Activated CD8-positive, alpha-beta memory T cell treated with anti-CD3 and anti-CD28 coated beads, Interleukin-2, amount 50 U/mL, for 1 hour (primary cell): Measurements from ENCODE around the gene ABCD1.
"Not testable (repeated sequence)": the region's sequence is repeated elsewhere in the genome, so short reads cannot be mapped to it uniquely, and the experiment has no call there.

Experiments
- DNase-seq: peaks from one replicate; pipeline ENCODE4 v3.0.0-alpha.2; 2020; ENCODE audit errors: extremely low read depth

The ABCD1 gene

DNA sequence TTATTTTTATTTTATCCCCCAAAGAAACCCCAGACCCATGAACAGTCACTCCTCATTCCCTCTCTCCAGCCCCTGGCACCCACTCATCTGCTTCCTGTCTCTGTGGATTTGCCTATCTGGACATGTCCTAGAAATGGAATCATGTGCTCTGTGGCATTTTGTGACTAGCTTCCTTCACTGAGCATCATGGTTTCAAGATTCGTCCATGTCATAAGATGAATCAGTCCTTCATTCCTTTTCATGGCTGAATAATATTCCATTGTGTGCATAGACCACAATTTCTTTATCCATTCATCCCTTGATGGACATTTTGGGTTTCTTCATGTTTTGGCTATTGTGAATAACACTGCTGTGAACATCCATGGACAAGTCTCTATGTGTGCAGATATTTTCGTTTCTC is 10.2 kb downstream of the ABCD1 start:
- DNase-seq, result no peak

DNA sequence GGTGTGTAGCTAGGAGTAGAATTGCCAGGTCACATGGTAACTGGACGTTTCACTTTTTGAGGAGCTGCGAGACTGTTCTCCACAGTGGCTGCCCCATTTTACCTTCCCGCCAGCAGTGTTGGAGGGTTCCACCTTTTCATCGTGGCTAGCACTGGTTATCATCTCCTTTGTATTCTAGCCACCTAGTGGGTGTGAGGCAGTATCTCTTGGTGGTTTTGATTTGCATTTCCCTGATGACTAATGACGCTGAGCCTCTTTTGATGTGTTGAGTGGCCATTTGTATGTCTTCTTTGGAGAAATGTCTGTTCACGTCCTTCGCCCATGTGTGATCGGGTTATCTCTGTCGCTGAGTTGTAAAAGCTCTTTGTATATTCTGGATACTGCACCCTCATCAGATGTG is 10.6 kb downstream of the ABCD1 start:
- no peak for DNase-seq

DNA sequence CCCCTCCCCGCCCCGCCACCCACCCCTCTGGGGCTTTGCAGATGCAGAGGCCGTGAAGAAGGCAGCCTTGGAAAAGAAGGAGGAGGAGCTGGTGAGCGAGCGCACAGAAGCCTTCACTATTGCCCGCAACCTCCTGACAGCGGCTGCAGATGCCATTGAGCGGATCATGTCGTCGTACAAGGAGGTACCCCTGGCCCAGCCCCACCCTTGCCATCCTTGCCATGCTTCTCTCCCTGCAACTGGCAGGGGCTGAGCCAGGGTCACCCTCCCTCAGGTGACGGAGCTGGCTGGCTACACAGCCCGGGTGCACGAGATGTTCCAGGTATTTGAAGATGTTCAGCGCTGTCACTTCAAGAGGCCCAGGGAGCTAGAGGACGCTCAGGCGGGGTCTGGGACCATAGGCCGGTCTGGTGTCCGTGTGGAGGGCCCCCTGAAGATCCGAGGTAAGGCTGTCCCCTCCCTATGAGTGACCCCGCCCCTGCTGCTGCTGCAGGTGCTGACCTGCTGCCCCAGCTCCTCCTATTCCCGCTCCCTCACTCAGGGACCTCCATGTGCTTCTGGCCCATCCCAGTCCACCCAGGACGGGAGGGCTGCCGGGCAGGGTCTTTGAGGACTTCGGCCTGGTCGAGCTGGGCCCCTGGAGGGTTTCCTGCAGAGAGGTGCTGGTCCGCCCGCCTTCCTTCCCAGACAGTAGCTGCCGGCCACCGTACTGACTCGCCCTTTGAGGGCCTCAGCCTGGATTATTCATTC is 11.6 kb downstream of the ABCD1 start:
- DNase-seq, result no peak

DNA sequence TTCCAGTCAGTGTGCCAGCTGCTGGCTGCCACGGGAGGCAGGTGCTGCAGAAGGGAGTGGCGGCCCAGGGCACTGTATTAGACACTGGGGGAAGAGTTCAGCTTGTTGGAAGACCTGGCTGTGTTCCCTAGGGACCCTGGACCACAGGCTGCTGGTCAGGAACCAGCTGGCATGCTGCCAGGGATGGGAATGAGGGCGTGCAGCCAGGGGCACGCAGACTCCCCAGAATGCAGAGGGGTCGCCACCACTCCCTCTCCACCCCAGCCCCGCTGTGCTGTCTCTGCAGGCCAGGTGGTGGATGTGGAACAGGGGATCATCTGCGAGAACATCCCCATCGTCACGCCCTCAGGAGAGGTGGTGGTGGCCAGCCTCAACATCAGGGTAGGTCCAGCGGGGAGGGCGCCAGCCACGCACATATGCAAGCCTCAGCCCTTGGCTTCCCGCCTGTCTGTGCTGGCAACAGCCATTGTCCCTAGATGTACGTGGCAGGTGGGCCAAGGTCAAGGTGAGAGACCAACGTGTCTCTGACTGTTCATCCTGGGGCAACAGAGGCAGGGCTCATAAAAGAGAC is 12.3 kb downstream of the ABCD1 start:
- no peak for DNase-seq

DNA sequence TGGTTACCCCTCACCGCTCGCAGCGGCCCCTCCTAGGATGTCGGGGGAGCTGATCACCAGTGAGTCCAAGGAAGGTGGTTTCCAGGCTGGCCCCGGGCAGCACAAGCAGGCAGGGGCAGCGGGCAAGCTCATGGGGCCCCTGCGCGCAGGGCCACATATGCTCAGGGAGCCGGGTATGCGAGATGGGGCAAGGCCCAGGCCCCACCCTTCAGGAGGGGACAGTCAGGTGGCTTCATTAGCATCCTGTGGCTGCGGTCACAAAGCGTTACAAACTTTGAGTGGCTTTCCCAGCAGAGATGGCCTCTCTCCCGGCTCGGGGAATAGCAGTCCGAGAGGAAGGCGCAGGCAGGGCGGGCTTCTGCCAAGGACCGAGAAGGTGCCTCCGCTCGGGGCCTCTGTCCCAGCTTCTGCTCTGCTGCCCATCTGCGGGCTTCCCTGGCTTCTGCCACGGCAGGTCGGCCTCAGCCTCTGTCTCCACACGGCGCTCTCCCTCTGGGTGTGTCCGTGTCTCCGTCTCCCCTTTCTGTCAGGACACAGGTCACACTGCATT is 13.5 kb downstream of the ABCD1 start:
- no peak for DNase-seq

DNA sequence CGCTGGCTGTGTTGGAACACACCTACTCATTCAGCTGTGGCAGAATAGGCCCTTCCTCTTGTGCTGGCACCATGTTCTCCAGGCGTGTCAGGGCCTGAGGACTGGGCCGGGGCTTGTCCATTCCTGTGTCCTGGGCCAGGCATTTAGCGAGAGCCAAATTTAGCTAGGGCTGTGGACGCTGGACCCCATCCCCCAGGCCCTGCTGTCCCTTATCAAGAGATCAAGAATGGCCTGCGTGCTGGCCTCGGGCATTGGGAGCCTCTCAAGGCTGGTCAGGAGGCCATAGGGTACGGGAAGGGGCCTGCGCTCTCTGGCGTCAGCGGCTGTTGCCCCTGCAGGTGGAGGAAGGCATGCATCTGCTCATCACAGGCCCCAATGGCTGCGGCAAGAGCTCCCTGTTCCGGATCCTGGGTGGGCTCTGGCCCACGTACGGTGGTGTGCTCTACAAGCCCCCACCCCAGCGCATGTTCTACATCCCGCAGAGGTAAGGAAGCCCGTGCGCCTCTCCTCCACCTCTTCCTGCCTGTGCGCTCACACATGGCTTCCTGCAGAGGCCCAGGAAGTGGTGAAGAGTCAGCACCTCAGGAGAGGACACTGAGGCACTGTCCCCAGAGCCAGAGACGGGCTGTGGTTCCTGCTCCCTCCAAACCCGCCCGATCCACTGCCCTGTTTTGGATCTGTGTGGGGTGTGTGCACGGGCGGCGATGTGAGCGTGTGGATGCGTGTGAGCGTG is 15.3 kb downstream of the ABCD1 start:
- DNase-seq, result no peak

DNA sequence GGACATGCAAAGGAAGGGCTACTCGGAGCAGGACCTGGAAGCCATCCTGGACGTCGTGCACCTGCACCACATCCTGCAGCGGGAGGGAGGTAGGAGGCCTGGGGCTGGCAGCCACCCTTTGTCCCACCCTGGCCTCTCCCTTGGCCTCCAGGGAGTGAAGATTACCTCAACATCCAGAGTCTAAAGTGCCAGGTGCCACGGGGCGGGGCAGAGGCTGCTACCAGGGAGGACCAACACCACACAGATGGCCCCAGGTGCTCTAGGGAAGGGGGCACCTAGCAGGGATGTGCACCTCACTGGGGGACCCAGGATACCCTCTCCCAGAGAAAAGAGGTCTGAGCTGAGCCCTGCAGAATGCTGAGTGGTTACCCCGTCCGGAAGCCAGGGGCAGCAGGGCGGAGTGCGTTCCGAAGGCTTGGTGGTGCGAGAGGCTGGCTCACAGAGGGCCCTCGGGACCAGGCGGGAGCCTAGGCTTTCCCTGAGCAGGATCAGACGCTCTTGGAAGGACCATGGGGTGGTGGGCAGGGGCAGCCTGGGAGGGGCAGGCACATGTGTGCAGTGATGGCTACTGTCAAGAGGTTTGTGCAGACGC is 16.1 kb downstream of the ABCD1 start:
- no peak for DNase-seq

DNA sequence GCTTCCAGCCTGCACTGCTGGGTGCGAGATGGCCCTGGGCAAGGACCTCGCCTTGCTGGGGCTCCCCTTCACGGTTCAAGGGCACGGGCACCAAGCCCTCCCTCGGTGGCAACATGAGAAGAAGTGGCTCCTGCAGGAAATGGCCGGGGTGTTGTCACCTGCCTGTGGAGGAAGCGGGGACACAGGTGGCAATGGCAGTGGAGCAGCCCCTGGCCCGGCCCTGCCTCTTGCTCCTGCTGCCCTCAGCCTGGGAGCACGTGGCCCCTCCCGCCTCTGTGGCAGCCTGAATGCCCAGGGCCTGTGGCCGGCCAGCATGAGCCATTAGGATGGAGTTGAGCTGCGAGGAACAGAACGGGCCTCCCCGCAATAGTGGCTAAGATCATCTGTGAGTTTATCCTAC is 16.8 kb downstream of the ABCD1 start:
- no peak for DNase-seq

DNA sequence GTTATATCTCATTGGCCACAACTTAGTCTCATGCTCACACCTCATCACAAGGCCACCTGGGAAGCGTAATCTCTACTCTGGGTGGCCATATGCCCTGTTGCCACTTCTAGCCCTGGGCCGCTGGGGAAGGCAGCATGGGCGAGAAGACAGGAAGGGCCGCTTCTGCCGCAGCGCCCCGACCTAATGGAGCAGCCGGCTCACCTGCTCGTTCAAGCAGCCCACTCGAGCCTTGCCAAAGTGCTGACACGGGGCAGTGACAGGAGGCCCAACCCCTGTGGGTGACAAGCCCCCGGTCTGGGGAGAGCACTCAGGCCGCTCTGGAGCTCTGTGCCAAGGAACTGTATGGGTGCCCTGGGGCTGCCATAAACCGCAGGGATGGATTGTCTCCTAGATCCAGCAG is 17.5 kb downstream of the ABCD1 start:
- DNase-seq, result not testable (repeated sequence)

DNA sequence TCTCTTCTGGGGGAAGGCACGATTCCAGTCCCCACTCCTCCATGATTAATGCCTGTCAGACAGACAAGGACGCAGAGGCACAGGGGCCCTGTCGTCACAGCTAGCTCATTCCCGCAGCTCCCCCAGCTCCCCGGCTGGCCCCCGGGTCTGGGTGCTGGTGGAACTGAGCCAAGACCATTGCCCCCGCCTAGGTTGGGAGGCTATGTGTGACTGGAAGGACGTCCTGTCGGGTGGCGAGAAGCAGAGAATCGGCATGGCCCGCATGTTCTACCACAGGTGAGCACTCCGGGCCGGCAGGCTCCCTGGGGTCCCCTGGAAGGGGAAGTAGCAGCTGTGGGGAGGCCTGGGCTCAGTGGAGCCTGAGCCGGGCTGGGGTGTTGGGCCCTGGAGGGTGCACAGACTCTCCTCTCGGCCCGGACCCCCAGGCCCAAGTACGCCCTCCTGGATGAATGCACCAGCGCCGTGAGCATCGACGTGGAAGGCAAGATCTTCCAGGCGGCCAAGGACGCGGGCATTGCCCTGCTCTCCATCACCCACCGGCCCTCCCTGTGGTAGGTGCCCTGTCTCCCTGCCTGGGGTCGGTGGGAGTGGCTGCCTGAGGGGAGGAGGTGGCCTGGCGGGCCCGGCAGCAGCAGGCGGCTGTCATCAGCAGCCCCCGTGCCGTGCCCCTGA is 18.3 kb downstream of the ABCD1 start:
- DNase-seq, result not testable (repeated sequence)

DNA sequence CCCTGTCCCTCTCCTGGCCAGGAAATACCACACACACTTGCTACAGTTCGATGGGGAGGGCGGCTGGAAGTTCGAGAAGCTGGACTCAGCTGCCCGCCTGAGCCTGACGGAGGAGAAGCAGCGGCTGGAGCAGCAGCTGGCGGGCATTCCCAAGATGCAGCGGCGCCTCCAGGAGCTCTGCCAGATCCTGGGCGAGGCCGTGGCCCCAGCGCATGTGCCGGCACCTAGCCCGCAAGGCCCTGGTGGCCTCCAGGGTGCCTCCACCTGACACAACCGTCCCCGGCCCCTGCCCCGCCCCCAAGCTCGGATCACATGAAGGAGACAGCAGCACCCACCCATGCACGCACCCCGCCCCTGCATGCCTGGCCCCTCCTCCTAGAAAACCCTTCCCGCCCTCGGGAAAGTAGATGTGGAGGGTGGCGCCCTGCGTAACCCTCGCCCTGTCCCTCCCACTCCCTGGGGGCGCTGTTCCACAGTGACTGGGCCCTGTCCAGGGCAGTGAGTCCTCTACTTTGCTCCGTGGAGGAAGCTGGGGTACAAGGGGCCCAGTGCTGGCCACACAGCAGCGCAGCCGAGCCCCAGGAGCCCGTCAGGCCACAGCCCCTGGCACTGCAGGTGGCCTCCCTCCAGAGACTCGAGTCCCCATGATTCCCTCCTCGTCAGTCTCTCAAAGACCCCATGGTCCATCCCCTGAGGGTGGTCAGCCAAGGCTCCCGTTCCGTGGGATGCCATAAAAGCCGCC is 19.0 kb downstream of the ABCD1 start:
- not testable (repeated sequence) for DNase-seq

DNA sequence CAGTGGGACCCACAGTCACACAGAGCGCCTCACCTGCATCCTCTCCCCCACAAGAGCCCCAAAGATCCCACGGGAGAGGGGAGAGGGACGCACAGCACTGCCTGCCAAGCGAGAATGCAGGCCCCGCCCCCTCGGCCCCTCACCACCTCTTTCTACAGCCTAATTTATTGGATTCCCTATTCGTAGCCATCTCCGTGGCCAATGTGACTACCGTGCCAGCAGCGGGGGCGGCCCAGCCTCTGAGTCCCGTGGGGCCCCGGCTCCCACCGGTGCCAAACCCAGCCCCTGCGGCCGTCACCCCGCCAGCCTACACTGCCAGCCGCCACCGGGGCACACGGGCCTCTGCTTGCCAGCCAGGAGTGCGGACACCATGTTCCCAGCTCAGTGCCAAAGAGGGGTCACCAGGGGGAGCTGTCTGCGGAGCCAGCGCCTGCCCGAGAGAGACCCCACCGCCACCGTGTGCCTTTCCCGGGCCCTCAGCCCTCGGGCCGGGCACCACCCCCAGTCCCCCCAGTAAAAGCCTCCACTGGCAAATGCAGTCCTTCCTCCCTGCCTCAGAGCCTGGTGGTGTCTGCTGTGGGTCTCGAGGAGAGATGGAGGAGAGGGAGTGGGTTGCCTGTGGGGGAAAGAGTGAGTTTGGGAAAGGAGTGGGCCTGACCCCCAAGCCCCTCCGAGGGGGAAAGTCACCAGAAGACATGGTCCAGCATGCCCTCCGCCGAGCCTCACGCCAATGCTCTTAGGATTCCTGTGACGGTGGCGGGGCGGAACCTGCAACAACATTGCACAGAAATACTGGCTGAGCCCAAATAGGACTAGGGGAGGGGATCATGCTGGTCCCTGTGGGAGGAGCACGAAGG is 19.8 kb downstream of the ABCD1 start:
- DNase-seq, result no peak

DNA sequence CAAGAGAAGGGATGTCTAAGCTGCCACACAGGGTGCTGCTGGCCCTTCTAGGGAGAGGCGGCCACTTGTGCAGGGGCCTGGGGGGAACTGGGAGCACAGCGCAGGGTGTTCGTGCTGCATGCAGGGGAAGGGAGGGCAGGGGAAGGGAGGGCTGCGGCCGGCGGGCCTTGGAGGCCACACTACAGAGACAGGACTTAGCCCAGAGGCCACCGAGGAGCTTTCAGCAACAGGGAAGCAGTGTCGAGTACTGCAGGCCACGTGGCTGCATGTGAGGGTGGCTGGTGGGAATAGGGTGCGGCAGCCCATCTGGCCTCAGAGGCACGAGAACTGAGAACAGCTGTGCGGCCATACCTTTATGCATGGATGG is 20.4 kb downstream of the ABCD1 start:
- not testable (repeated sequence) for DNase-seq

DNA sequence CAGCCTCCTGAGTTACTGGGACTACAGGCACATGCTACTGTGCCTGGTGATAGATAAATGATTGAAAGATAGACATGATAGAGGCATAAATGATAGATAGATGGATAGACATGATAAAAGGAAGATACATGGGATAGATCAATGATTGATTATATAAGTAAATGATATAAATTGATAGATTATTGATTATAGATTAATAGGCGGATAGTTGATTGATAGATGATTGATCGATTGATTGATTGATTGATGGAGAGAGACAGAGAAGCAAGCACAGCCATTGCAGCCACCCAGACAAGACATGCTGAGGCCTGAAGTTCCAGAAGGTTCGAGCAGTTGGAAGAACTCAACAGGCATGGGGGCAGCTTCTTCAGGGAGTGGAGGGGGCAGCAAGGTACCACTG is 21.7 kb downstream of the ABCD1 start:
- DNase-seq, result no peak

DNA sequence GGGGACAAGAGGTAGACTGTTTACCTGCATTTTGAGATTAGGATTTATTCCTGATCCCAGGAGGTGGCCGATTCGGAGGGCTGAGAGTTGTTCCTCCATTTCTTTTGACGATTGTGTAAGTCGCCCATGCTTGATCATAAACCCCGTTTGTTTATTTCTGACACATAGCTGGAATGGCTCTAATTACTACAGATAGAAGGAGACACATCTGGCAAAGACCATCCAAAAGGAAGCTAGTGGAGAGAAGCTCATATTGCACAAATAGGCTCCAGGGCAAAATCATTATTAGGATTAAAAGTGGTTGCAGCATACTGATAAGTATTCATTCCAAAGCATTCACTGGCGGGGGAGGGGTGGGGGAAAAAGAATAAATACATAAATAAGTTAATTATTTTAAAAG is 22.3 kb downstream of the ABCD1 start:
- not testable (repeated sequence) for DNase-seq

DNA sequence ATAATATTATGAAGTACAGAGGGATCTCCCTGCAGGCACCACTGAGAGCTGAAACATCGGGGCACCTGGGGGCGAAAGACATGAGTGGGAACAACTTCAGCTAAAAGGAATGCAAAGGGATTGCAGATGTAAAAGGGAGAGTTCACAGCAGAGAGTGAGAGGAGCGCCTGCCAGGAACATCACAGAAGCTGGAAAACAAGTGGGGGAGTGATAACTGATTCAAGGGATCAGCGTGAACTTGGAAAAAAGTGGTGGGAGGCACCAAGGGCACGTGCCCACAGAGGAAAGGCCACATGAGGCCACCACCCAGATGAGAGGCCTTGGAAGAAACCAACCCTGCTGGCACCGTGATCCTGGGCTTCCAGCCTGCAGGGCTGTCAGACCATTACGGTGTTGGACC is 24.4 kb downstream of the ABCD1 start:
- DNase-seq, result not testable (repeated sequence)

DNA sequence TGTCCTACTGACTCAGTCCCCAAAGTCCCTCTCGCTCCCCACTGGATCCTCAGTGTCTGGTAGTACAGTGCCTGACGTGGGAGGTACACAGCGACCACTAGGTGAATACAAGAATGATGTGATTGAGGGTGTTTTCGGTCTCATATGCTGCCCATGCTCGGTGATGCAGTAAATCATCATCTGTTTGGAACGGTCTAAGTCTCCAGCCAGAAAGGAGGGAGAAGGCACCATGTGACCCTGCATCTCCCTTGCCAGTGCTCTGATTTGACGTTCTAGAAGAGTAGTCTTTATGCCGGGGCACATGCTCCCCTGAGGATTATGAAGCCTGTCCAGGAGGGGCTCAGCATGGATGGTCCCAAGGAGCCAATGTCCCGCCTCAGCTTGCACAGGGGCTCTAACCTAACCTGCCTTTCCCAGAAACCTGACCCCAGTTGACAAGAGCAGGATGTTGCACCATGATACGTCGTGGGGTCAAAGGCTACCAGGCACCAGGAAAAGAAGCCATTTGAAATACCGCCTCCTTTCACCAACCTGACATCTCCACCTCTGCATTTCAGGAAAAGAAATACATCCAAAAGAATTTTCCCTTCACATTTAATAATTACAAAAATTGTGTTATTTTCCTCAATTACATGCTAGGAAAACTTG is 25.6 kb downstream of the ABCD1 start:
- no peak for DNase-seq

DNA sequence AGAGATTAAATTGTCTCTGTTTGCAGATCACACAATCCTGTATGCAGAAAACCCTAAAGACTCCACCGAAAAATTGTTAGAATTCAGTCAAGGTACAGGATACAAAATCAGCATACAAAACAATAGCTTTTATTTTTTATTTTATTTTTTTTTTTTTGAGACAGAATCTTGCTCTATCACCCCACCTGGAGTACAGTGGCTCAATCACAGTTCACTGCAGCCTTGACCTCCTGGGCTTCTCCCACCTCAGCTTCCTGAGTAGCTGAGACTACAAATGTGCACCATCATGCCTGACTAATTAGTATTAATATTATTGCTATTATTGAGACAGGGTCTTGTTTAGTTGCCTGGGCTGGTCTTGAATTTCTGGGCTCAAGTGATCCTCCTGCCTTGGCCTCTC is 30.5 kb downstream of the ABCD1 start:
- no peak for DNase-seq

DNA sequence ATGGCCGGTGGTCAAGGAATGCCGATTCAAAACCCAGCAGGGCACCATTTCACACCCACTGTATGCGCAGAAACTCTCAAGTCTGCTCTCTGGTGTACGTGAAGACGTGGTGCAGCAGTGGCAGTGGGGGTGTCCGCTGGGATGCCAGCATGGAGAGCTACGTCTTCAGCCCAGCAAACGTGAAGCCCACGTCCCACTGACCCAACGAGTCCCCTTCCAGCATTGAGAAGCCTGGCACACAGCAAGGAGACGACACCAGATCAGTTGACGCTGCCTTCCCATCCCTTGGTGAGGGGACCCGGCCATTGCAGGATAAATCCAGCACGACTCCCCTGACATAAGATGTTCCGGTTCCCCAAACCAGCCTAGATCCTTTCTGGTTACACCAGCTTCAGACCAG is 37.2 kb downstream of the ABCD1 start:
- no peak for DNase-seq
